Osteocyte (in vitro differentiated cells): Measurements from ENCODE around the gene IFNK. TPM values are rescaled to one million over a fixed set of nuclear protein-coding genes. Genes with fewer than 3 reads are reported as not detected.

ENCODE experiments used
- DNase-seq: peaks from one replicate; pipeline ENCODE4 v3.0.0; 2021; ENCODE audit warnings: mixed read lengths; ENCODE audit not compliant: unreplicated experiment; ENCODE audit errors: extremely low spot score
- H3K27ac Mint-ChIP-seq: one replicate; pipeline ENCODE4 v1.8.0; 2021; ENCODE audit warnings: mild to moderate bottlenecking, mixed read lengths; ENCODE audit not compliant: unreplicated experiment
- H3K27me3 Mint-ChIP-seq: one replicate; pipeline ENCODE4 v1.8.0; 2021; ENCODE audit warnings: mixed read lengths; ENCODE audit not compliant: unreplicated experiment
- H3K36me3 Mint-ChIP-seq: one replicate; pipeline ENCODE4 v1.8.0; 2021; ENCODE audit warnings: mixed read lengths; ENCODE audit not compliant: unreplicated experiment
- H3K4me1 Mint-ChIP-seq: one replicate; pipeline ENCODE4 v1.8.0; 2021; ENCODE audit warnings: mixed read lengths; ENCODE audit not compliant: unreplicated experiment
- H3K4me3 Mint-ChIP-seq: one replicate; pipeline ENCODE4 v1.8.0; 2021; ENCODE audit warnings: mild to moderate bottlenecking, moderate library complexity, mixed read lengths; ENCODE audit not compliant: unreplicated experiment
- H3K9me3 Mint-ChIP-seq: one replicate; pipeline ENCODE4 v1.8.0; 2021; ENCODE audit warnings: mixed read lengths; ENCODE audit not compliant: unreplicated experiment
- total RNA-seq: library from RNA; stranded (reverse); gene quantifications from 2 replicates; pipeline ENCODE4 v1.2.1, GENCODE V29; 2021
- TF ChIP-seq, protein P1 (sequence below): fragments of 200-600 bp; sonication (generic); IDR thresholded peaks from 2 replicates; pipeline ENCODE4 v1.5.0; 2021; ENCODE audit warnings: antibody characterized with exemption, mild to moderate bottlenecking, moderate library complexity

IFNK gene
- total RNA-seq, 1 donor from 2014 or later: not detected

DNA sequence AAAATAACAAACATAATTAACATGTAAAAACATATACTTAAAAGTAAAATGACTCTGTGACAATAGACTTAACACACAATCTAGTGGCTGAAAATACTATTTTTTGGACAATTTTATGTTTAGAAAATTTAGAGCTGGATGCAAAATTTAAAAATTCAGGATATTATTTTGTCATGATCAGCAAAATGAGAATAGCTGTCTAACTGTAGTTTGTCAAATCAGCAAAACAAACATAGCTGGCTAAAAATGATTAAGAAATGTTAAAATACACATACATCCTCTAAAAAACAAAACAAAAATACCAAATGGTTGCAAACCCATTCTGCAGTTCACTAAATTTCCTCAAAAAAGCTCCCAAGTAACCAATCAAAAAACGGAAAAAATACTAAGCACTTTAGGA, 30.6 kb downstream of the IFNK start:
- no peaks in the 10 kb centered on the region for H3K27me3 Mint-ChIP-seq
- H3K4me1 Mint-ChIP-seq: no peaks in the 10 kb centered on the region
- H3K27ac Mint-ChIP-seq: no peak overlapping the region
- H3K9me3 Mint-ChIP-seq: no peaks in the 10 kb centered on the region
- peaks cover 20% of the 10 kb centered on the region for H3K36me3 Mint-ChIP-seq
- DNase-seq: no peak
- H3K4me3 Mint-ChIP-seq: no peak overlapping the region
- TF ChIP-seq, protein P1, sequence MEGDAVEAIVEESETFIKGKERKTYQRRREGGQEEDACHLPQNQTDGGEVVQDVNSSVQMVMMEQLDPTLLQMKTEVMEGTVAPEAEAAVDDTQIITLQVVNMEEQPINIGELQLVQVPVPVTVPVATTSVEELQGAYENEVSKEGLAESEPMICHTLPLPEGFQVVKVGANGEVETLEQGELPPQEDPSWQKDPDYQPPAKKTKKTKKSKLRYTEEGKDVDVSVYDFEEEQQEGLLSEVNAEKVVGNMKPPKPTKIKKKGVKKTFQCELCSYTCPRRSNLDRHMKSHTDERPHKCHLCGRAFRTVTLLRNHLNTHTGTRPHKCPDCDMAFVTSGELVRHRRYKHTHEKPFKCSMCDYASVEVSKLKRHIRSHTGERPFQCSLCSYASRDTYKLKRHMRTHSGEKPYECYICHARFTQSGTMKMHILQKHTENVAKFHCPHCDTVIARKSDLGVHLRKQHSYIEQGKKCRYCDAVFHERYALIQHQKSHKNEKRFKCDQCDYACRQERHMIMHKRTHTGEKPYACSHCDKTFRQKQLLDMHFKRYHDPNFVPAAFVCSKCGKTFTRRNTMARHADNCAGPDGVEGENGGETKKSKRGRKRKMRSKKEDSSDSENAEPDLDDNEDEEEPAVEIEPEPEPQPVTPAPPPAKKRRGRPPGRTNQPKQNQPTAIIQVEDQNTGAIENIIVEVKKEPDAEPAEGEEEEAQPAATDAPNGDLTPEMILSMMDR: no peak

- H3K27me3 Mint-ChIP-seq: no peaks in the 10 kb centered on the region
- TF ChIP-seq, protein P1: no peak
- no peaks in the 10 kb centered on the region for H3K9me3 Mint-ChIP-seq
- DNase-seq: no peak
- H3K4me1 Mint-ChIP-seq: no peaks in the 10 kb centered on the region
- H3K27ac Mint-ChIP-seq: no peak overlapping the region
- H3K36me3 Mint-ChIP-seq: peaks cover 22% of the 10 kb centered on the region
- H3K4me3 Mint-ChIP-seq: no peak overlapping the region
These were observed 32.4 kb downstream of the IFNK start for GRCh38 chr9:27556470-27556869.

- H3K9me3 Mint-ChIP-seq: no peaks in the 10 kb centered on the region
- no peak for DNase-seq
- no peaks in the 10 kb centered on the region for H3K27me3 Mint-ChIP-seq
- no peaks in the 10 kb centered on the region for H3K4me1 Mint-ChIP-seq
- H3K27ac Mint-ChIP-seq: no peak overlapping the region
- peaks cover 18% of the 10 kb centered on the region for H3K36me3 Mint-ChIP-seq
- TF ChIP-seq, protein P1: no peak
- no peak overlapping the region for H3K4me3 Mint-ChIP-seq
These were observed 34.2 kb downstream of the IFNK start for GRCh38 chr9:27558307-27558706.

DNA sequence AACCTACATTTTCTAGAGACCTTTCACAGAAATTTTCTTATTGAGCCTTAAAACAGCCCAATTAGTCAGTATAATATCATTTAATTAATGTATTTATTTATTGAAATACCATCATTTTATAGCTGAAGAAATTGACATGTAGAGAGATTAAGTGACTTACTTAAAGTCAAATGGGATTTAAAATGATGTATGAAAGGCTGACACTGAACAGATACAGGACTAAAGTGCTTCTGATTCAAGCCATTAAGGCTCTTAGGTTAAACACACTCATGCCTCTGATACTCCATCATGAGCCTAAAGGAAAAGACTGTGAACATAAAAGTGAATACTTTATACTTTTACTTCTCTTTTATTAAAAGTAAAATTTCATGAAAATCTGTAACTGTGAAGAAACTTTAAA, 36.4 kb downstream of the IFNK start:
- TF ChIP-seq, protein P1: no peak
- Mint-ChIP-seq H3K9me3 (no peaks in the 10 kb centered on the region), H3K4me3 (no peak overlapping the region), H3K27me3 (no peaks in the 10 kb centered on the region), H3K36me3 (peaks cover 18% of the 10 kb centered on the region), H3K27ac (no peak overlapping the region), H3K4me1 (no peaks in the 10 kb centered on the region)
- DNase-seq: no peak

DNA sequence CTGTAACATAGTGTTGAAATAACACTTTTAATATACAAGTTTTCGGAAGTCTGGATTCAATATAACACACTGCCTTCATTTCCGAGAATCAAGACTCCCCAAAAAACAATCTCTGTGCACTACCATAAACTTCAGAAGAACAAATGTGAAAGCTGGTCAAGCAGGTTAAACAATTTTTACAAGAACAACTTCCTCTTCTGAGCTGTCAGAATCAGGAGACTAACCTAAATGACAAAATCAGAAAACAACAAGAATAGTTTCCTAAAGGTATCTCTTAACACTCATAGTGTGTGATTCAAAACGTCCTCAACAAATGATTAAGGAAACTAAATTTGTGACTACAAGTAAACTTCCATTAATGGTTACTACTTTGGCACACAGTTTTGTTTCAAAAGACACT, 37.6 kb downstream of the IFNK start:
- H3K4me3 Mint-ChIP-seq: no peak overlapping the region
- DNase-seq: no peak
- no peak overlapping the region for H3K27ac Mint-ChIP-seq
- no peaks in the 10 kb centered on the region for H3K4me1 Mint-ChIP-seq
- H3K9me3 Mint-ChIP-seq: no peaks in the 10 kb centered on the region
- H3K27me3 Mint-ChIP-seq: no peaks in the 10 kb centered on the region
- peaks cover 21% of the 10 kb centered on the region for H3K36me3 Mint-ChIP-seq
- TF ChIP-seq, protein P1: no peak
